GF-D8 (cell line): ENCODE data around the gene PLPPR2.
"Not testable (repeated sequence)": the region's sequence is repeated elsewhere in the genome, so short reads cannot be mapped to it uniquely, and the experiment has no call there.

Experiments used
- DNase-seq: peaks from one replicate; lab custom pipeline; 2025; lab: John Stamatoyannopoulos, UW

Gene PLPPR2

GRCh38 chr19:11401808-11402543, 46.7 kb downstream of the PLPPR2 start:
- no peak for DNase-seq

- no peak for DNase-seq
Observed at GRCh38 chr19:11404588-11405222, 49.5 kb downstream of the PLPPR2 start.

GRCh38 chr19:11405846-11406643, 50.8 kb downstream of the PLPPR2 start:
- no peak for DNase-seq

GRCh38 chr19:11406703-11407236, 51.5 kb downstream of the PLPPR2 start:
- DNase-seq = not testable (repeated sequence)

GRCh38 chr19:11408591-11408990, 53.4 kb downstream of the PLPPR2 start:
- no peak for DNase-seq

- DNase-seq = no peak
Observed at GRCh38 chr19:11410682-11411081, 55.5 kb downstream of the PLPPR2 start.

- no peak for DNase-seq
Observed at GRCh38 chr19:11414544-11414943, 59.3 kb downstream of the PLPPR2 start.
